Measurements from ENCODE around the gene PLEKHA5. TPM values are rescaled to one million over a fixed set of nuclear protein-coding genes. Genes with fewer than 3 reads are reported as not detected.
"Not testable (repeated sequence)": the region's sequence is repeated elsewhere in the genome, so short reads cannot be mapped to it uniquely, and the experiment has no call there.

PLEKHA5 gene
- polyA plus RNA-seq, 12 donors: 16.6 to 59.7 (median 19.0) TPM; not detected in 1

- no peak for DNase-seq
Measured at GRCh38 chr12:19311165-19311564, 181.6 kb downstream of the PLEKHA5 start.

DNA sequence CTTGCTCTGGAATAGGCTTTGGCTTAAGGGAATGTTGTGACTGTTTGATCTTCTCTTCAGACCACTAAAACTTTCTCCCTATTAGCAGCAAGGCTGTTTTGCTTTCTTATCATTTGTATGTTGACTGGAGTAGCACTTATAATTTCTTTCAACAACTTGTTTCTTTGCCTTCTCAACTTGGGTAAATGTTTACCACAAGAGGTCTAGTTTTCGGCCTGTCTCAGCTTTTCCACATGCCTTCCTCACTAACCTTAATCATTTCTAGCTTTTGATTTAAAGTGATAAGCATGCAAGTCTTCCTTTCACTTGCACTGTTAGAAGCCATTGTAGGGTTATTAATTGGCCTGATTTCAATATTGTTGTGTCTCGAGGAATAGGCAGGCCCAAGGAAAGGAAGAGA lies 183.1 kb downstream of the PLEKHA5 start:
- no peak for DNase-seq

- DNase-seq: no peak
Measured at GRCh38 chr12:19316425-19316824, 186.9 kb downstream of the PLEKHA5 start.

GRCh38 chr12:19322376-19322775 lies 192.8 kb downstream of the PLEKHA5 start:
- DNase-seq: no peak

- no peak for DNase-seq
Measured at GRCh38 chr12:19323805-19324204, 194.3 kb downstream of the PLEKHA5 start.

DNA sequence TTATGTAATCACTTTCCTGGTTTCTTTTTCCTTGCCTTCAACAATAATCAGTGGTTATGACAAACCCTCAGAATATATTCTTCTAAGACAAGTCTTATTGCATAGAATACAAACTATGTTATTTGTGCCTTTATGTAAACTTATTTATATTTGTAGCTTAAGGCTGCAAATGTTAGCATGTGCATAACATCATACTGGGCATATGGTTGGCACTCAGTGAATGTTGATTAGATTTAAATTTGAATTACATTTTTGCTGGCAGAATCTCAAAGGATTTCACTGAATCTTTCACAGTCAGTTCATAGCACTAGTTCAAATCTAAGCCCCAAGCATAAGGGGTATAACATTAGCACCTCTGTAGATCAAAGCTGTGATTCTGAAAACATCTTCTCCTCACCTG lies 196.6 kb downstream of the PLEKHA5 start:
- DNase-seq: no peak

- DNase-seq: no peak
Measured at GRCh38 chr12:19332196-19332595, 202.7 kb downstream of the PLEKHA5 start.

- DNase-seq: no peak
Measured at GRCh38 chr12:19338405-19338804, 208.9 kb downstream of the PLEKHA5 start.

GRCh38 chr12:19350850-19351249 lies 221.3 kb downstream of the PLEKHA5 start:
- DNase-seq: not testable (repeated sequence)

GRCh38 chr12:19351346-19351745 lies 221.8 kb downstream of the PLEKHA5 start:
- DNase-seq: no peak

GRCh38 chr12:19369691-19370148 lies 240.2 kb downstream of the PLEKHA5 start:
- peak; percentile 78 for DNase-seq

- no peak for DNase-seq
Measured at GRCh38 chr12:19373586-19373985, 244.1 kb downstream of the PLEKHA5 start.

DNA sequence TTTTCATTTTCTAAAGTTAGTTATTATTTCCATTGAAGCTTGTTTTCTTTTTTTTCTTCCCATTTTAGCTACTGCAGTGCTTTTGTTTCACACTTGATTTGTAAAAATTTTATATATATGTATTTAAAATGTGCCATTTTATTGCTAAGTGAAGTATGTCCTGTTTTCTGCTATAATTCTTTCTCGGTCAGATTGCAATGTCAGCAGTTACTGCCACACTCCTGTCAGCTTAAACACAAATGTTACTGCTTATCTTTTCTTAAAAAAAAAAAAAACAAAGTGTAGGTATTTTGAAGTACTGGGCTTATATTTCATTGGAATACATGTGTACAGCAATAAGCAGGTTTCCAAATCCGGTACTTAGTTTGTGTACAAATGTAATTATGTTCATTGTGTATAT lies 246.4 kb downstream of the PLEKHA5 start:
- DNase-seq: no peak

DNA sequence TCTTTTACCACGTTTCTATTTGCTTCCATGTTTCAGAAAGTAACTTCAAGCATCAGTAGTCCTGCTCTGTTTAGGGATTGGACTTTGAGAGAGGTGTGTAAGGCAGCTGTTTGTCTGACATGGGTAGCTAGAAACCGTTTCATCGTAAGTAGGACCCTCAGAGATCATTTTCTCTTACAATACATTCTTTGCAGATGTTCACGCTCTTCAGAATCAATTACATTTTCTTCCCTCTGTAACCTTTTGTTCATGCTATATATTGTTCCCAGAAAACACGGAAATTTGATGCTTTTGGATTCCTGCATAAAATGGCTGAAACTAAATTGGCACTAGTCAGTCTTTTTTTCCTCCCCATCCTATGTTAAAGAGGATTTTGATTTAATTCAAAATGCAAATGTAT lies 247.2 kb downstream of the PLEKHA5 start:
- no peak for DNase-seq

GRCh38 chr12:19382111-19382526 lies 252.6 kb downstream of the PLEKHA5 start:
- DNase-seq: no peak

- no peak for DNase-seq
Measured at GRCh38 chr12:19382563-19382962, 253.0 kb downstream of the PLEKHA5 start.

DNA sequence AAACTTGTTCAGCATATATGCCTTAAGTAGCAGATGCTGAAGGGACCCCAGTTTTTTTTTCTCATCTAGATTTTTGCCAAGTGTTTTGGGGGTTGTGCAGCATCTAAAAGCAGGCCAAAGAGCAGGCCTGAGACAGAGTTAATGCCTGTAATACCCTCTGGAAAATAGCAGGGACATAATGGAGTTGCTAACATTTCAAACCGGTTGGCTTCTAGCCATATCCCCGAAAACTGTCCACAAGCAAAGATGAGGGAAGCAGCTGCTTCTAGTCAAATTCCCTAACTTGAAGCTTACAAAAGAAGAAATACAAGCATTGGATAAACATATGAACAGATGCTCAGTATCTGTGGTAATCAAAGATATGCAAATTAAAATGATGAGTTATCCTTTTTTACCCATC lies 257.6 kb downstream of the PLEKHA5 start:
- peak; percentile 70 for DNase-seq

DNA sequence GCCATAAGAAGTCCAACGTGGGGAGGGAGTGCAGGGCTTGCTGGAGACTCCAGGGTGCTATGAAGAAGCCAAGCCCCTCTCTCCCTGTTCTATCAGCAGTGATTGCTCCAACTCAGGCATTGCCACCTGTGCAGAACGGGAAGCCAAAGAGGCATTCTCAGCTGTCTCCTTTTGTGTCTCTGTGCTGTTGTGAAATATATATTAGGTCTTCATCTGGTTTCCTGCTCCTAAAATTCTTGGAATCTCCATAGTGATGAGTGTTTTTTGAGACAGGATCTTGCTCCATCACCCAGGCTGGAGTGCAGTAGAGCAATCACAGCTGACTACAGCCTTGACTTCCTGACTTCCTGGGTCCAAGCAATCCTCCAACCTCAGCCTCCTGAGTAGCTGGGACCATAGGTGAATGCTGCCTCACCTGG lies 258.6 kb downstream of the PLEKHA5 start:
- peak; percentile 51 for DNase-seq

DNA sequence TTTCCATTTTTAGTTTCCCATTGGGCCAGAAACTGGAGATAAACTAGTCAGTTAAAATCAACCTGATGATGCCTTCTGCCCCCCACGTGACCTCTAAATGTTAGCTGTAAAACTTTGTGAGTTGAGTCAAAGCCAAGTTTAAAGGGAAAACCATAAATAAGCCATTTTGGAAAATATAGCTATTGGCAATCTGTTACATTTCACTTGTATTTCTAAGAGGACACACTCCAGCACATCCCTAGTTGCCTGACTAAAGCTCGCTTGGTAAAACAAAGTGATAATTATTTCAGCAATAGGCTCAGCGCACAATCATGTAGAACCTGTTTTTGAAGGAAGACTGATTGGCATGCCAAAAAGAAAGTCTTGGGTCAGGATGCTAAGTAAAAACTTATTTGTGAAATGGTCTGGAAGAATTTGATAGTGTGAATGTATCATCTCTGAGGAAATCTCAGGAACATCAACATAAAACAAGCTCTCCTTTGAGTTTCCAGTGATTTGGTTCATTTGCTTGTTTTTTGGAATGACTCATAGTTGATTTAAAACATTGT lies 260.6 kb downstream of the PLEKHA5 start:
- peak; percentile 78 for DNase-seq

DNA sequence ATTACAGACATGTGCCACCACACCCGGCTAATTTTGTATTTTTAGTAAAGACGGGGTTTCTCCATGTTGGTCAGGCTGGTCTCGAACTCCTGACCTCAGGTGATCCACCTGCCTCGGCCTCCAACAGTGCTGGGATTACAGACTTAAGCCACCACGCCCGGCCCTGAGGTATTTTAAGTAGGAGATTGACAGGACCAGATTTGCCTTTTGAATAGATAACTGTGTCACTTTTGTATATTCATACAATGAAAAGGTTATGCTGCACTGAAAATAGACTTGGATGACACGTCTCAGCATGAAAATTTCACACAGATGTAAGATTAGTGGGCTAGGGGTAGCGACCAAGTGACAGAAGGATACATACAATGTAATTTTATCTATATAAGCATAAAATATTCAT lies 263.1 kb downstream of the PLEKHA5 start:
- DNase-seq: not testable (repeated sequence)

GRCh38 chr12:19394385-19394784 lies 264.9 kb downstream of the PLEKHA5 start:
- DNase-seq: no peak

DNA sequence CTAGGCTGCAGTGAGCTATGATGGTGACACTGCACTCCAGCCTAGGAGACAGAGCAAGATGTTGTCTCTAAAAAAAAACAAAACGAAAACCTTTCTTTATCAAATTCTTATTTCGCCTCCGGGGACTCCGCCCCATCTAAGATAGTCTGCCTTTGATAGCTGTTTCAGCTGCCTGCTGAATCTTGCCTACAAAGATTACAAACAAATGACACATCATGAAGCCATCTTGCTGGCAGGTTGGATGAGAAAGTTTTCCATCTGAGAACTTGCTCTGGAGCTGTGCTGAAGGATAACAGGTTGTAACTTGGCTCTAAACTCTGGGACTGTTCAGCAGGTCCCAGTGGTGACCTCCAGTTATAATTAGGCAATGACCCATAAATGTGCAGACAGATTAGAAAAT lies 268.0 kb downstream of the PLEKHA5 start:
- DNase-seq: no peak

- DNase-seq: peak; percentile 69
Measured at GRCh38 chr12:19398376-19399363, 269.1 kb downstream of the PLEKHA5 start.

Data from muscle of arm (tissue), 12 donors.